WTC11 (cell line): ENCODE measurements around the gene TMEM141. TPM values are rescaled to one million over a fixed set of nuclear protein-coding genes. Genes with fewer than 3 reads are reported as not detected.

Experiments used
- ATAC-seq: fragments of 200-7000 bp; cut with Tn5 transposase; 2 replicates; pipeline ENCODE4 v1.10.0; 2021; ENCODE audit warnings: mild to moderate bottlenecking, moderate library complexity
- CTCF ChIA-PET: fragments of 300-600 bp; sonication (Branson Sonifier 250); formaldehyde crosslinking; loops from one replicate; lab custom pipeline; 2021; ENCODE audit warnings: antibody characterized with exemption; lab: Charles Lee
- POLR2A ChIA-PET: fragments of 350-600 bp; sonication (Branson Sonifier 250); formaldehyde crosslinking; loops from one replicate; lab custom pipeline; 2021; ENCODE audit warnings: antibody characterized with exemption; lab: Charles Lee
- DNase-seq: peaks from one replicate; pipeline ENCODE4 v3.0.0; 2021; ENCODE audit warnings: low spot score
- H3K27ac Mint-ChIP-seq: 2 replicates; pipeline ENCODE4 v1.8.0; 2021; ENCODE audit warnings: mixed read lengths
- H3K27me3 Mint-ChIP-seq: 2 replicates; pipeline ENCODE4 v1.8.0; 2021; ENCODE audit warnings: low read depth, mild to moderate bottlenecking, moderate library complexity, mixed read lengths
- H3K36me3 Mint-ChIP-seq: 2 replicates; pipeline ENCODE4 v1.8.0; 2021; ENCODE audit warnings: mixed read lengths
- H3K4me1 Mint-ChIP-seq: 2 replicates; pipeline ENCODE4 v1.8.0; 2022; ENCODE audit warnings: mixed read lengths
- H3K4me3 Mint-ChIP-seq: 2 replicates; pipeline ENCODE4 v1.8.0; 2021; ENCODE audit warnings: mild to moderate bottlenecking, moderate library complexity, mixed read lengths
- H3K9me3 Mint-ChIP-seq: 2 replicates; pipeline ENCODE4 v1.8.0; 2021; ENCODE audit warnings: mixed read lengths
- CREB1 ChIP-seq: sonication (generic); formaldehyde crosslinking; IDR thresholded peaks from 2 replicates; pipeline ENCODE4 v1.8.0; 2023; ENCODE audit warnings: mild to moderate bottlenecking, missing genetic modification reagents
- EMX1 ChIP-seq: fragments of 250-450 bp; sonication (Bioruptor Pico); IDR thresholded peaks from 2 replicates; pipeline ENCODE4 v1.8.0; 2021; ENCODE audit warnings: mild to moderate bottlenecking
- HMGA2 ChIP-seq: fragments of 250-450 bp; sonication (Bioruptor Pico); IDR thresholded peaks from 2 replicates; pipeline ENCODE4 v1.4.0; 2021; ENCODE audit warnings: mild to moderate bottlenecking, moderate library complexity
- IRF2 ChIP-seq: sonication (generic); formaldehyde crosslinking; IDR thresholded peaks from 2 replicates; pipeline ENCODE4 v1.8.0; 2022; ENCODE audit warnings: low read depth, missing genetic modification reagents, borderline replicate concordance
- NFYB ChIP-seq: sonication (generic); formaldehyde crosslinking; conservative IDR thresholded peaks from 2 replicates; pipeline ENCODE4 v1.8.0; 2022; ENCODE audit warnings: low read depth, missing genetic modification reagents
- OVOL2 ChIP-seq: fragments of 250-450 bp; sonication (Bioruptor Pico); IDR thresholded peaks from 2 replicates; pipeline ENCODE4 v1.9.0; 2021; ENCODE audit warnings: mild to moderate bottlenecking, borderline replicate concordance
- SP1 ChIP-seq: sonication (generic); formaldehyde crosslinking; conservative IDR thresholded peaks from 2 replicates; pipeline ENCODE4 v1.8.1; 2022; ENCODE audit warnings: missing genetic modification reagents
- TCF7 ChIP-seq: sonication (generic); formaldehyde crosslinking; IDR thresholded peaks from 2 replicates; pipeline ENCODE4 v1.8.0; 2022; ENCODE audit warnings: mild to moderate bottlenecking, low read depth, missing genetic modification reagents, moderate library complexity
- TEAD1 ChIP-seq: sonication (generic); formaldehyde crosslinking; IDR thresholded peaks from 2 replicates; pipeline ENCODE4 v1.8.0; 2022; ENCODE audit warnings: mild to moderate bottlenecking, missing genetic modification reagents
- ZNF121 ChIP-seq: sonication (generic); formaldehyde crosslinking; IDR thresholded peaks from 2 replicates; pipeline ENCODE4 v1.8.0; 2023; ENCODE audit warnings: missing genetic modification reagents
- ZNF138 ChIP-seq: sonication (generic); formaldehyde crosslinking; conservative IDR thresholded peaks from 2 replicates; pipeline ENCODE4 v1.8.1; 2022; ENCODE audit warnings: mild to moderate bottlenecking, moderate library complexity, missing genetic modification reagents
- ZNF396 ChIP-seq: fragments of 250-450 bp; sonication (Bioruptor Pico); IDR thresholded peaks from 2 replicates; pipeline ENCODE4 v1.8.0; 2021; ENCODE audit warnings: mild to moderate bottlenecking, moderate library complexity, borderline replicate concordance
- ZNF671 ChIP-seq: fragments of 250-450 bp; sonication (Bioruptor Pico); IDR thresholded peaks from 2 replicates; pipeline ENCODE4 v1.8.0; 2021; ENCODE audit warnings: mild to moderate bottlenecking
- total RNA-seq: library from RNA; stranded (reverse); gene quantifications from 3 replicates; pipeline ENCODE4 v1.2.3, GENCODE V29; 2021
- TF ChIP-seq, protein P1 (sequence below): fragments of 250-450 bp; sonication (Bioruptor Pico); IDR thresholded peaks from 2 replicates; pipeline ENCODE4 v2.1.2; 2022; ENCODE audit warnings: mild to moderate bottlenecking, moderate library complexity
- TF ChIP-seq, protein P2 (sequence below): fragments of 250-450 bp; sonication (Bioruptor Pico); IDR thresholded peaks from 2 replicates; pipeline ENCODE4 v1.9.0; 2021; ENCODE audit warnings: mild to moderate bottlenecking, borderline replicate concordance
- TF ChIP-seq, protein P3 (sequence below): sonication (generic); formaldehyde crosslinking; IDR thresholded peaks from 2 replicates; pipeline ENCODE4 v1.8.1; 2022; ENCODE audit warnings: missing genetic modification reagents, borderline replicate concordance
- TF ChIP-seq, protein P4 (sequence below): sonication (generic); formaldehyde crosslinking; IDR thresholded peaks from 2 replicates; pipeline ENCODE4 v1.8.0; 2022; ENCODE audit warnings: mild to moderate bottlenecking, missing genetic modification reagents
- TF ChIP-seq, protein P5 (sequence below): fragments of 250-450 bp; sonication (Bioruptor Pico); IDR thresholded peaks from 2 replicates; pipeline ENCODE4 v1.9.0; 2021; ENCODE audit warnings: mild to moderate bottlenecking
- TF ChIP-seq, protein P6 (sequence below): sonication (generic); formaldehyde crosslinking; IDR thresholded peaks from 2 replicates; pipeline ENCODE4 v1.8.0; 2023; ENCODE audit warnings: mild to moderate bottlenecking, missing genetic modification reagents
- TF ChIP-seq, protein P7 (sequence below): fragments of 200-600 bp; IDR thresholded peaks from 2 replicates; pipeline ENCODE4 v1.8.0; 2022; ENCODE audit warnings: antibody characterized with exemption

TMEM141 gene
- total RNA-seq, 1 experiment from 2014 or later, result 72.0 TPM

DNA sequence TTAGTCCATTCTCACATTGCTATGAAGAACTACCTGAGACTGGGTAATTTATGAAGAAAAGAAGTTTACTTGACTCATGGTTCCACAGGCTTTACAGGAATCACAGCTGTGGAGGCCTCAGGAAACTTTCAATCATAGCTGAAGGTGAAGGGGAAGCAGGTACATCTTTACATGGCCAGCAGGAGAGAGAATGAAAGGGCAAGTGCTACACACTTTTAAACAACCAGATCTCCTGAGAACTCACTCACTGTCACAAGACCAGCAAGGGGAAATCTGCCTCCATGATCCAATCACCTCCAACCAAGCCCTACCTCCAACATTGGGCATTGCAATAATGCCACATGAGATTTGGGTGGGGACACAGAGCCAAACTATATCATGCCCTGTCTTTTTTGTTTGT, 39.3 kb upstream of the TMEM141 start:
- no peak overlapping the region for H3K4me3 Mint-ChIP-seq

More for the DNA sequence above, 39.3 kb upstream of the TMEM141 start:
- H3K27ac Mint-ChIP-seq, result no peak overlapping the region
- H3K9me3 Mint-ChIP-seq, result peaks cover 33% of the 10 kb centered on the region
- no peak for ATAC-seq
- ChIA-PET POLR2A (no interaction called here), CTCF (no interaction called here)
- H3K4me1 Mint-ChIP-seq, result no peaks in the 10 kb centered on the region
- peaks cover 11% of the 10 kb centered on the region for H3K36me3 Mint-ChIP-seq
- TF ChIP-seq TEAD1 (CRISPR knock-in tag), result no peak
- no peak for TF ChIP-seq ZNF671 (CRISPR knock-in tag)
- TF ChIP-seq SP1, result no peak
- TF ChIP-seq, protein P1, sequence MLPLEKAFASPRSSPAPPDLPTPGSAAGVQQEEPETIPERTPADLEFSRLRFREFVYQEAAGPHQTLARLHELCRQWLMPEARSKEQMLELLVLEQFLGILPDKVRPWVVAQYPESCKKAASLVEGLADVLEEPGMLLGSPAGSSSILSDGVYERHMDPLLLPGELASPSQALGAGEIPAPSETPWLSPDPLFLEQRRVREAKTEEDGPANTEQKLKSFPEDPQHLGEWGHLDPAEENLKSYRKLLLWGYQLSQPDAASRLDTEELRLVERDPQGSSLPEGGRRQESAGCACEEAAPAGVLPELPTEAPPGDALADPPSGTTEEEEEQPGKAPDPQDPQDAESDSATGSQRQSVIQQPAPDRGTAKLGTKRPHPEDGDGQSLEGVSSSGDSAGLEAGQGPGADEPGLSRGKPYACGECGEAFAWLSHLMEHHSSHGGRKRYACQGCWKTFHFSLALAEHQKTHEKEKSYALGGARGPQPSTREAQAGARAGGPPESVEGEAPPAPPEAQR (CRISPR knock-in tag), result no peak
- TF ChIP-seq EMX1, result no peak
- TF ChIP-seq ZNF138 (CRISPR knock-in tag), result no peak
- no peak for TF ChIP-seq CREB1 (CRISPR knock-in tag)
- TF ChIP-seq, protein P2, sequence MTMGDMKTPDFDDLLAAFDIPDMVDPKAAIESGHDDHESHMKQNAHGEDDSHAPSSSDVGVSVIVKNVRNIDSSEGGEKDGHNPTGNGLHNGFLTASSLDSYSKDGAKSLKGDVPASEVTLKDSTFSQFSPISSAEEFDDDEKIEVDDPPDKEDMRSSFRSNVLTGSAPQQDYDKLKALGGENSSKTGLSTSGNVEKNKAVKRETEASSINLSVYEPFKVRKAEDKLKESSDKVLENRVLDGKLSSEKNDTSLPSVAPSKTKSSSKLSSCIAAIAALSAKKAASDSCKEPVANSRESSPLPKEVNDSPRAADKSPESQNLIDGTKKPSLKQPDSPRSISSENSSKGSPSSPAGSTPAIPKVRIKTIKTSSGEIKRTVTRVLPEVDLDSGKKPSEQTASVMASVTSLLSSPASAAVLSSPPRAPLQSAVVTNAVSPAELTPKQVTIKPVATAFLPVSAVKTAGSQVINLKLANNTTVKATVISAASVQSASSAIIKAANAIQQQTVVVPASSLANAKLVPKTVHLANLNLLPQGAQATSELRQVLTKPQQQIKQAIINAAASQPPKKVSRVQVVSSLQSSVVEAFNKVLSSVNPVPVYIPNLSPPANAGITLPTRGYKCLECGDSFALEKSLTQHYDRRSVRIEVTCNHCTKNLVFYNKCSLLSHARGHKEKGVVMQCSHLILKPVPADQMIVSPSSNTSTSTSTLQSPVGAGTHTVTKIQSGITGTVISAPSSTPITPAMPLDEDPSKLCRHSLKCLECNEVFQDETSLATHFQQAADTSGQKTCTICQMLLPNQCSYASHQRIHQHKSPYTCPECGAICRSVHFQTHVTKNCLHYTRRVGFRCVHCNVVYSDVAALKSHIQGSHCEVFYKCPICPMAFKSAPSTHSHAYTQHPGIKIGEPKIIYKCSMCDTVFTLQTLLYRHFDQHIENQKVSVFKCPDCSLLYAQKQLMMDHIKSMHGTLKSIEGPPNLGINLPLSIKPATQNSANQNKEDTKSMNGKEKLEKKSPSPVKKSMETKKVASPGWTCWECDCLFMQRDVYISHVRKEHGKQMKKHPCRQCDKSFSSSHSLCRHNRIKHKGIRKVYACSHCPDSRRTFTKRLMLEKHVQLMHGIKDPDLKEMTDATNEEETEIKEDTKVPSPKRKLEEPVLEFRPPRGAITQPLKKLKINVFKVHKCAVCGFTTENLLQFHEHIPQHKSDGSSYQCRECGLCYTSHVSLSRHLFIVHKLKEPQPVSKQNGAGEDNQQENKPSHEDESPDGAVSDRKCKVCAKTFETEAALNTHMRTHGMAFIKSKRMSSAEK (CRISPR knock-in tag), result no peak
- TF ChIP-seq, protein P3, sequence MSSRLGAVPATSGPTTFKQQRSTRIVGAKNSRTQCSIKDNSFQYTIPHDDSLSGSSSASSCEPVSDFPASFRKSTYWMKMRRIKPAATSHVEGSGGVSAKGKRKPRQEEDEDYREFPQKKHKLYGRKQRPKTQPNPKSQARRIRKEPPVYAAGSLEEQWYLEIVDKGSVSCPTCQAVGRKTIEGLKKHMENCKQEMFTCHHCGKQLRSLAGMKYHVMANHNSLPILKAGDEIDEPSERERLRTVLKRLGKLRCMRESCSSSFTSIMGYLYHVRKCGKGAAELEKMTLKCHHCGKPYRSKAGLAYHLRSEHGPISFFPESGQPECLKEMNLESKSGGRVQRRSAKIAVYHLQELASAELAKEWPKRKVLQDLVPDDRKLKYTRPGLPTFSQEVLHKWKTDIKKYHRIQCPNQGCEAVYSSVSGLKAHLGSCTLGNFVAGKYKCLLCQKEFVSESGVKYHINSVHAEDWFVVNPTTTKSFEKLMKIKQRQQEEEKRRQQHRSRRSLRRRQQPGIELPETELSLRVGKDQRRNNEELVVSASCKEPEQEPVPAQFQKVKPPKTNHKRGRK, result no peak
- TF ChIP-seq OVOL2, result no peak
- TF ChIP-seq TCF7 (CRISPR knock-in tag), result no peak
- TF ChIP-seq IRF2, result no peak
- TF ChIP-seq, protein P4, sequence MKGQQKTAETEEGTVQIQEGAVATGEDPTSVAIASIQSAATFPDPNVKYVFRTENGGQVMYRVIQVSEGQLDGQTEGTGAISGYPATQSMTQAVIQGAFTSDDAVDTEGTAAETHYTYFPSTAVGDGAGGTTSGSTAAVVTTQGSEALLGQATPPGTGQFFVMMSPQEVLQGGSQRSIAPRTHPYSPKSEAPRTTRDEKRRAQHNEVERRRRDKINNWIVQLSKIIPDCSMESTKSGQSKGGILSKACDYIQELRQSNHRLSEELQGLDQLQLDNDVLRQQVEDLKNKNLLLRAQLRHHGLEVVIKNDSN (CRISPR knock-in tag), result no peak
- TF ChIP-seq, protein P5, sequence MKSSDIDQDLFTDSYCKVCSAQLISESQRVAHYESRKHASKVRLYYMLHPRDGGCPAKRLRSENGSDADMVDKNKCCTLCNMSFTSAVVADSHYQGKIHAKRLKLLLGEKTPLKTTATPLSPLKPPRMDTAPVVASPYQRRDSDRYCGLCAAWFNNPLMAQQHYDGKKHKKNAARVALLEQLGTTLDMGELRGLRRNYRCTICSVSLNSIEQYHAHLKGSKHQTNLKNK (CRISPR knock-in tag), result no peak
- TF ChIP-seq NFYB, result no peak
- no peak for TF ChIP-seq ZNF121 (CRISPR knock-in tag)
- TF ChIP-seq, protein P6, sequence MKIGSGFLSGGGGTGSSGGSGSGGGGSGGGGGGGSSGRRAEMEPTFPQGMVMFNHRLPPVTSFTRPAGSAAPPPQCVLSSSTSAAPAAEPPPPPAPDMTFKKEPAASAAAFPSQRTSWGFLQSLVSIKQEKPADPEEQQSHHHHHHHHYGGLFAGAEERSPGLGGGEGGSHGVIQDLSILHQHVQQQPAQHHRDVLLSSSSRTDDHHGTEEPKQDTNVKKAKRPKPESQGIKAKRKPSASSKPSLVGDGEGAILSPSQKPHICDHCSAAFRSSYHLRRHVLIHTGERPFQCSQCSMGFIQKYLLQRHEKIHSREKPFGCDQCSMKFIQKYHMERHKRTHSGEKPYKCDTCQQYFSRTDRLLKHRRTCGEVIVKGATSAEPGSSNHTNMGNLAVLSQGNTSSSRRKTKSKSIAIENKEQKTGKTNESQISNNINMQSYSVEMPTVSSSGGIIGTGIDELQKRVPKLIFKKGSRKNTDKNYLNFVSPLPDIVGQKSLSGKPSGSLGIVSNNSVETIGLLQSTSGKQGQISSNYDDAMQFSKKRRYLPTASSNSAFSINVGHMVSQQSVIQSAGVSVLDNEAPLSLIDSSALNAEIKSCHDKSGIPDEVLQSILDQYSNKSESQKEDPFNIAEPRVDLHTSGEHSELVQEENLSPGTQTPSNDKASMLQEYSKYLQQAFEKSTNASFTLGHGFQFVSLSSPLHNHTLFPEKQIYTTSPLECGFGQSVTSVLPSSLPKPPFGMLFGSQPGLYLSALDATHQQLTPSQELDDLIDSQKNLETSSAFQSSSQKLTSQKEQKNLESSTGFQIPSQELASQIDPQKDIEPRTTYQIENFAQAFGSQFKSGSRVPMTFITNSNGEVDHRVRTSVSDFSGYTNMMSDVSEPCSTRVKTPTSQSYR (CRISPR knock-in tag), result no peak
- TF ChIP-seq ZNF396 (CRISPR knock-in tag), result no peak
- no peak for TF ChIP-seq HMGA2 (CRISPR knock-in tag)
- TF ChIP-seq, protein P7, sequence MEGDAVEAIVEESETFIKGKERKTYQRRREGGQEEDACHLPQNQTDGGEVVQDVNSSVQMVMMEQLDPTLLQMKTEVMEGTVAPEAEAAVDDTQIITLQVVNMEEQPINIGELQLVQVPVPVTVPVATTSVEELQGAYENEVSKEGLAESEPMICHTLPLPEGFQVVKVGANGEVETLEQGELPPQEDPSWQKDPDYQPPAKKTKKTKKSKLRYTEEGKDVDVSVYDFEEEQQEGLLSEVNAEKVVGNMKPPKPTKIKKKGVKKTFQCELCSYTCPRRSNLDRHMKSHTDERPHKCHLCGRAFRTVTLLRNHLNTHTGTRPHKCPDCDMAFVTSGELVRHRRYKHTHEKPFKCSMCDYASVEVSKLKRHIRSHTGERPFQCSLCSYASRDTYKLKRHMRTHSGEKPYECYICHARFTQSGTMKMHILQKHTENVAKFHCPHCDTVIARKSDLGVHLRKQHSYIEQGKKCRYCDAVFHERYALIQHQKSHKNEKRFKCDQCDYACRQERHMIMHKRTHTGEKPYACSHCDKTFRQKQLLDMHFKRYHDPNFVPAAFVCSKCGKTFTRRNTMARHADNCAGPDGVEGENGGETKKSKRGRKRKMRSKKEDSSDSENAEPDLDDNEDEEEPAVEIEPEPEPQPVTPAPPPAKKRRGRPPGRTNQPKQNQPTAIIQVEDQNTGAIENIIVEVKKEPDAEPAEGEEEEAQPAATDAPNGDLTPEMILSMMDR, result no peak
- TF ChIP-seq, all 79 proteins: peak for 0
- H3K27me3 Mint-ChIP-seq, result peaks cover 3% of the 10 kb centered on the region; the same call in 1 of the 2 replicates
- no peak for DNase-seq
